GM13977 (cell line): Measurements from ENCODE around the gene BORCS6.

Experiments
- DNase-seq: peaks from one replicate; pipeline ENCODE4 v3.0.0; 2012; ENCODE audit warnings: low spot score
- CTCF ChIP-seq: IDR thresholded peaks from 2 replicates; pipeline ENCODE4 v1.5.1; 2012; ENCODE audit warnings: mild to moderate bottlenecking, control low read depth; ENCODE audit not compliant: insufficient read depth; ENCODE audit errors: extremely low read depth, missing control alignments
- in situ Hi-C: fragments of 300-500 bp; cut with MboI; formaldehyde crosslinking; loops from one replicate; pipeline ENCODE4 v1.12.0; 2022; ENCODE audit warnings: low sequenced_read_pairs, low pct_unique_long_range_greater_than_20kb, mixed read lengths, inconsistent platforms; ENCODE audit not compliant: unreplicated experiment

Gene BORCS6

GRCh38 chr17:8156246-8156992 lies 33.6 kb downstream of the BORCS6 start:
- in situ Hi-C loops, result no loop called here
- no peak for TF ChIP-seq CTCF
- DNase-seq, result peak; percentile 98

DNA sequence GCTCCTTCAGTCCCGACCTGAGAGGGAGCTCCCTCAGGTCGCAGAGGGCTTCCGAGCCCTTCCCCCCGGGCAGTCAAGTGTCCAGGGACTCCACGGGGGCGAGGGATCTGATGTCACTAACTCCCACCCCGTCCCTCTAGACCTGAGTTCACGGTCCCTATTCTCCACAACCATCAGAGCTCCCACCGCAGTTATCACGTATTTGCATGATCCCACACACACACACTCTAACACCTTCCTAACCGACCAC lies 34.1 kb downstream of the BORCS6 start:
- DNase-seq, result no peak
- TF ChIP-seq CTCF, result no peak
- in situ Hi-C loops, result no loop called here

DNA sequence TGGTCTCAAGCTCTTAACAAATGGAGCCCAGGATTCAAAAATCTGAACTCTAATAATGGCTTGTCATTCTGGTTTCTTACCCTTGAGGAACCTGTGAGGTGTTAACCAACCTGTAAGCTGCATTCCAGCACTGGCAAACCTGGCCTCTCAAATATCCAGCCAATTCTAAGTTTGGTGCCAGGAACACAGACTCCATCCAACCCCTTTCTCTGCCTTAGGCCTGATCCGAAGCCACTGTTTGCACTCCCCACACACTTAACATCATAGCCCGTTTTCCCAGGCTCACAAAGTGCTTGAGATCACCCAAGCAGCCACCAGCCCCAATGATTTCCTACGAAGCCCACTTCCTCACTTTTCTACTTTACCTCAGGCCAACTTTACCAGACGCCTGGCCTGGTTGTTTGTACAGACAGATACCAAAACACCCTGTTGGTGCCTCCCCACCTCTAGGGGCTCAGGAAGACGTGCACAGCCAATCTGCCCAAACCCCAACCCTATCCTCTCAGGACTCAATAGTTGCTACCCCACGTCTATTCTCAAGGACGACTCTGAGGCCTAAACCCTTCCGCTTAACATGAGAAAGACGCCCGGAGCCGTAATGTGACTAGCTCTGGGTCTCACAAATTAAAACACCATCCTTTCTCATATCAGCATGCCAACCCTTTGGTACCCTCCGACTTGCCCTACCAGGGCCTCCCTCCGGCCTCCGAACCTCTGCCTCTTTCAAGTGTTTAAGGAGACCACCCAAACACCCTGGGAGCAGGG lies 34.6 kb downstream of the BORCS6 start:
- in situ Hi-C loops, result no loop called here
- no peak for TF ChIP-seq CTCF
- no peak for DNase-seq

- no peak for TF ChIP-seq CTCF
- DNase-seq, result no peak
- in situ Hi-C loops, result no loop called here
Measured at GRCh38 chr17:8154608-8155155, 35.3 kb downstream of the BORCS6 start.

GRCh38 chr17:8153957-8154607 lies 35.9 kb downstream of the BORCS6 start:
- no peak for TF ChIP-seq CTCF
- in situ Hi-C loops, result no loop called here
- peak; percentile 72 for DNase-seq

- in situ Hi-C loops, result no loop called here
- no peak for TF ChIP-seq CTCF
- no peak for DNase-seq
Measured at GRCh38 chr17:8153525-8153956, 36.4 kb downstream of the BORCS6 start.
